GM18870 (cell line): ENCODE measurements around the gene ARL1.
A peak's percentile ranks its signal among the peaks of the same experiment; 100 is the strongest.
"Not testable (repeated sequence)": the region's sequence is repeated elsewhere in the genome, so short reads cannot be mapped to it uniquely, and the experiment has no call there.

Experiments
- ATAC-seq: cut with Tn5 transposase; IDR thresholded peaks from one replicate; pipeline ENCODE4 v1.9.1; 2021; ENCODE audit warnings: moderate library complexity; ENCODE audit not compliant: unreplicated experiment

ARL1 gene

GRCh38 chr12:101407436-101408345 lies at the start of gene ARL1:
Gene ARL1, minus strand, starts transcription at chr12:101407772. Its CDS starts 127 bp downstream, at chr12:101407645.
- peak; percentile 64 for ATAC-seq

GRCh38 chr12:101455685-101456084 lies 48.1 kb upstream of the ARL1 start:
- ATAC-seq: no peak

- no peak for ATAC-seq
These were observed 34.1 kb upstream of the ARL1 start for GRCh38 chr12:101441461-101442224.

- no peak for ATAC-seq
These were observed 31.7 kb upstream of the ARL1 start for GRCh38 chr12:101439236-101439635.

GRCh38 chr12:101436136-101436535 lies 28.6 kb upstream of the ARL1 start:
- ATAC-seq: no peak

- ATAC-seq: no peak
These were observed 22.9 kb upstream of the ARL1 start for GRCh38 chr12:101430456-101430855.

GRCh38 chr12:101424620-101425019 lies 17.0 kb upstream of the ARL1 start:
- ATAC-seq: no peak

GRCh38 chr12:101422066-101422465 lies 14.5 kb upstream of the ARL1 start:
- not testable (repeated sequence) for ATAC-seq

GRCh38 chr12:101415228-101415627 lies 7.7 kb upstream of the ARL1 start:
- no peak for ATAC-seq

GRCh38 chr12:101414533-101415119 lies 7.1 kb upstream of the ARL1 start:
- no peak for ATAC-seq

- ATAC-seq: not testable (repeated sequence)
These were observed 2.6 kb upstream of the ARL1 start for GRCh38 chr12:101410169-101410568.

- peak; percentile 28 for ATAC-seq
These were observed 530 bp downstream of the ARL1 start for GRCh38 chr12:101407049-101407435.

- not testable (repeated sequence) for ATAC-seq
These were observed 16.4 kb downstream of the ARL1 start for GRCh38 chr12:101391181-101391580.

GRCh38 chr12:101379149-101379548 lies 28.4 kb downstream of the ARL1 start:
- ATAC-seq: no peak

- ATAC-seq: no peak
These were observed 32.0 kb downstream of the ARL1 start for GRCh38 chr12:101375573-101375972.

- ATAC-seq: no peak
These were observed 35.1 kb downstream of the ARL1 start for GRCh38 chr12:101372431-101372830.

GRCh38 chr12:101368016-101368415 lies 39.6 kb downstream of the ARL1 start:
- no peak for ATAC-seq

GRCh38 chr12:101361455-101361854 lies 46.1 kb downstream of the ARL1 start:
- no peak for ATAC-seq

- ATAC-seq: no peak
These were observed 50.8 kb downstream of the ARL1 start for GRCh38 chr12:101356794-101357193.

GRCh38 chr12:101351682-101352081 lies 55.9 kb downstream of the ARL1 start:
- ATAC-seq: no peak

- ATAC-seq: no peak
These were observed 63.7 kb downstream of the ARL1 start for GRCh38 chr12:101343893-101344292.
